ENCODE measurements around the gene SH3RF3. TPM values are rescaled to one million over a fixed set of nuclear protein-coding genes. Genes with fewer than 3 reads are reported as not detected.

SH3RF3 gene
- total RNA-seq, 2 donors from 2014 or later, result 1.3 to 2.5 TPM

DNA sequence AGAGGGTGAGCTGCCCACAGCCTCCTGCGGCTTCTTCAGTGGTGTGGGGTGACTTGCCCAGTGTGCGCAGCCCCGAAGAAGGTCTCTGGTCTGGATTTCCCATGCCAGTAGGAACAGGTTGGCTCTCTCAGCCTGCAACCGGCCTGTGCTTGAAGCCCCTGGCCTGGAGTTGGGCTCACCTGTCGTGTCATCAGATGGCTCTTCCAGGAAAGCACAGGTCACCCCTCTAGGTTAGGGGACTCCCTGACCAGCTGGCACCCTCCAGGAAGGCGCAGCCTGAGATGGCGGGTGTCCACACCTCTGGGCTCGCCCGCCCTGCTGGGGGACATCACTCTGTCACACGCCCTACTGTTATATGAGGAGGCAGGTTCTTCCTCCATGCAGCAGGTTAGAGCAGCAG is 304.9 kb downstream of the SH3RF3 start:
- H3K9ac ChIP-seq (ENCODE audit: low read depth in 2 of 2, low read length in 2 of 2), result no peak overlapping the region
- H3K27me3 ChIP-seq, result no peaks in the 10 kb centered on the region
- intact Hi-C loops (cut with DNase I), result no loop called here
- H3K9me3 ChIP-seq, result no peaks in the 10 kb centered on the region
- no peak overlapping the region for H3K4me3 ChIP-seq
- TF ChIP-seq, protein P1, sequence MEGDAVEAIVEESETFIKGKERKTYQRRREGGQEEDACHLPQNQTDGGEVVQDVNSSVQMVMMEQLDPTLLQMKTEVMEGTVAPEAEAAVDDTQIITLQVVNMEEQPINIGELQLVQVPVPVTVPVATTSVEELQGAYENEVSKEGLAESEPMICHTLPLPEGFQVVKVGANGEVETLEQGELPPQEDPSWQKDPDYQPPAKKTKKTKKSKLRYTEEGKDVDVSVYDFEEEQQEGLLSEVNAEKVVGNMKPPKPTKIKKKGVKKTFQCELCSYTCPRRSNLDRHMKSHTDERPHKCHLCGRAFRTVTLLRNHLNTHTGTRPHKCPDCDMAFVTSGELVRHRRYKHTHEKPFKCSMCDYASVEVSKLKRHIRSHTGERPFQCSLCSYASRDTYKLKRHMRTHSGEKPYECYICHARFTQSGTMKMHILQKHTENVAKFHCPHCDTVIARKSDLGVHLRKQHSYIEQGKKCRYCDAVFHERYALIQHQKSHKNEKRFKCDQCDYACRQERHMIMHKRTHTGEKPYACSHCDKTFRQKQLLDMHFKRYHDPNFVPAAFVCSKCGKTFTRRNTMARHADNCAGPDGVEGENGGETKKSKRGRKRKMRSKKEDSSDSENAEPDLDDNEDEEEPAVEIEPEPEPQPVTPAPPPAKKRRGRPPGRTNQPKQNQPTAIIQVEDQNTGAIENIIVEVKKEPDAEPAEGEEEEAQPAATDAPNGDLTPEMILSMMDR (IDR thresholded peaks at IDR 0.05), result no peak
- no peaks in the 10 kb centered on the region for H3K36me3 ChIP-seq
- H3K27ac ChIP-seq, result no peak overlapping the region
- no peaks in the 10 kb centered on the region for H3K4me1 ChIP-seq
- no peak for DNase-seq

DNA sequence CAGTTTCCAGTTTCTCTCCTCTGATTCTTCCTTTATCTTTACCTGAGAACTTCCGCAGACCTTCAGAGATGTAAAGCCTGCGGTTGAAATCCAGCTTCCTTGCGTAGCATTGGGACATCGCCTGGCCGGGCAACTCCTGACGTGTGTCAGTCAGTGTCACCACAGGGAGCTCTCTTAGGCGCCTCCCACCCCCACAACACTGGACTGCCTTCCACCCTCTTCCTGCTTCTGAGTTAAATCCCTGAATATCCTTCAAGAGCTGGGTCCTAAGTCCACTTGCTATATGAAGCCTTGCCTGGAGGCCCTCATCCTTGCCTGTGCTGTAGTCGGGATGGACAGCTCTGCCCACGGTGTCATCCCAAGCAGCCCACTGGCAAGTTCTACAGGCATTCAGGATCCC is 305.3 kb downstream of the SH3RF3 start:
- Histone ChIP-seq H3K4me3 (no peak overlapping the region), H3K9me3 (no peaks in the 10 kb centered on the region), H3K4me1 (no peaks in the 10 kb centered on the region), H3K36me3 (no peaks in the 10 kb centered on the region), H3K27me3 (no peaks in the 10 kb centered on the region), H3K27ac (no peak overlapping the region), H3K9ac (ENCODE audit: low read depth in 2 of 2, low read length in 2 of 2) (no peak overlapping the region)
- TF ChIP-seq, protein P1 (IDR thresholded peaks at IDR 0.05), result no peak
- intact Hi-C loops (cut with DNase I), result no loop called here
- DNase-seq, result no peak

DNA sequence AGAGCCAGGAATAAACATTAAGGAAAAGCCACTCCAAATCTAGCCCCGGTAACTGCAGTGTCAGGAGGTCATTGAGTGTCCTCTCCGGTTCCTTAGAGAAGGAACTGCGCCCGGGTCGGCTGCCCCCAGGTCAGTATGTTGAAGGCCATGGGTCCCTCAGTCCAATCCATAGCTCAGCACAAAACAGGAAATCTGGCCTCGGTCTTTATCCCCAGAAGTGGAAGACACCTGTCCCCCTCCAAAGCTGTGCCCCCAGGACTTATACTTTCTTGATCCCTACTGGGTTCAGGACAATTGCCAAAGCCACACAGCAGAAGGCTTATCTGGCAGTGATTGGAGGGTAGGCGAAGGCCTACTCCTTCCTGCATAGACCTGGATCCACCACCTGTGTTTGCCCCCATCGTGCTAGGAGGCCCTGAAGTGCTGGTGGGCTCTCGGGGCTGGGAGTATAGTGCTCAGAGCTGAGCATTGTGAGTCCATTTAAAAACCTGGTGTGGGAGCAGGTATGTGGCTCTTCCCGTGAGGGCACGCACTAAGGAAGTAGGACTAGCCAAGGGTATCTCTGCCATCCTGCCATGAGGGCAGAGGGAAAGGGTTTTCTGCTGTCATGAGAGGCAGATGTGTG is 306.2 kb downstream of the SH3RF3 start:
- Histone ChIP-seq H3K4me1 (no peaks in the 10 kb centered on the region), H3K27me3 (no peaks in the 10 kb centered on the region), H3K27ac (no peak overlapping the region), H3K9ac (ENCODE audit: low read depth in 2 of 2, low read length in 2 of 2) (peak overlapping the region in 1 of 2 donors; percentile 19), H3K4me3 (no peak overlapping the region), H3K9me3 (no peaks in the 10 kb centered on the region), H3K36me3 (no peaks in the 10 kb centered on the region)
- intact Hi-C loops (cut with DNase I), result no loop called here
- DNase-seq, result no peak
- TF ChIP-seq, protein P1 (IDR thresholded peaks at IDR 0.05), result no peak

DNA sequence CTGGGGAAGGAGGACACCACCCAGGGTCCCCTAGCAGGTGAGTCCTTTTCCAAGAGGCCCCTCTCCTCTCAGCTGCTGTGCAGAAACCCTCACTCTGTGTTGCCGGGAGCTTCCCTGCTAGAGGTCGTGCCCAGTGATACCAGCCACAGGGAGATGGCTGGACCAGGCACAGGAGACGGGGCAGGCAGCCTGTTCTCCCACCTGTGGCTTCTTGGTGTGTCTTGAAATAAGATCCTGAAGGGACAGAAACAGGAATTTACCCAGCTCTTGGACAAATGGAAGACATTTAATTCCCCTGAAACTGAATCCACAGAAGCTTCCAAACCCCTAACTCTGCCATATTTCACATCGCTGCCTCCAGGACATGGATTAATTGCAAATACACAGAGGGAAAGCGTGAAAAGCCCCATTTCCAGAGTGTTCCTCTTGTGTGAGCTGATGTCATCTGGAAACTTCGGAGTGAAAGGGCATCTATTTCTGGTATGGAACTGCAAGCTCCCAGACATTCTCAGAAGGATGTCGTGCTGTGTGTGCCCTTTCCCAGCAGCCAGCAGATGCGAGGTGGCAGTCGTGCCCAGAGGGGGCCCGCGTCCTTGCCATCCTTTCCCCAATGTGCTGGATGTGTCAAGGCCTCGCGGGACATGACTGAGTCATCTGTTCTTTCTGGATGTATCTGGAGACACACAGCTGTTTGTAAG is 307.0 kb downstream of the SH3RF3 start:
- Histone ChIP-seq H3K4me3 (no peak overlapping the region), H3K4me1 (no peaks in the 10 kb centered on the region), H3K27ac (no peak overlapping the region), H3K9ac (ENCODE audit: low read depth in 2 of 2, low read length in 2 of 2) (no peak overlapping the region), H3K9me3 (no peaks in the 10 kb centered on the region), H3K36me3 (no peaks in the 10 kb centered on the region), H3K27me3 (no peaks in the 10 kb centered on the region)
- intact Hi-C loops (cut with DNase I), result no loop called here
- TF ChIP-seq, protein P1 (IDR thresholded peaks at IDR 0.05), result no peak
- DNase-seq, result no peak

DNA sequence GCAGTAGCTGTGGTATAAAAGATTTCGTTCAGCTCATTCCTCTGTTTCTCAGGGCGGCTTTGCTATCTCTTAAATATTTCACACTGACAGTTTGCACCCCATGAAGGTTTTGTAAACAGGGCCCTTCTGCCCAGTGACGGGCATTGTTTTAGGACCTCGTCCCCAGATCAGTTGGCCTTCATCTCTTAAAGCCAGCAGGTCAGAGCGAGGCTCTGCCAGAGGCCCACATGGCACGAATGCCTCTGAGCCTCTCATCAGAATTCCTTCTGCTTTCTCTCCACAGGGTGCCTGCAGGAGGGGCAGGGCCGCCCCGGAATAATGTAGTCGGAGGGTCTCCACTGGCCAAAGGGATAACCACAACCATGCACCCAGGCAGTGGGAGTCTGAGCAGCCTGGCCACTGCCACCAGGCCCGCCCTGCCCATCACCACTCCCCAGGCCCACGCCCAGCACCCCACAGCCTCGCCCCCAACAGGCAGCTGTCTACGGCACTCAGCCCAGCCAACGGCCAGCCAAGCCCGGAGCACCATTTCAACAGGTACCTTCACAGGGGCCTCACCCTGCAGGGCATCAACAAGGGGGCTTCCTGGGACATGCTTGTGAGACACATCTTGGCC is 307.7 kb downstream of the SH3RF3 start:
- Histone ChIP-seq H3K9me3 (no peaks in the 10 kb centered on the region), H3K9ac (ENCODE audit: low read depth in 2 of 2, low read length in 2 of 2) (no peak overlapping the region), H3K27me3 (no peaks in the 10 kb centered on the region), H3K36me3 (no peaks in the 10 kb centered on the region), H3K4me1 (no peaks in the 10 kb centered on the region), H3K4me3 (no peak overlapping the region), H3K27ac (peak overlapping the region; percentile 27)
- no peak for DNase-seq
- intact Hi-C loops (cut with DNase I), result no loop called here
- TF ChIP-seq, protein P1 (IDR thresholded peaks at IDR 0.05), result no peak
